ENCODE results near the gene SIGLEC7.

Gene SIGLEC7

GRCh38 chr19:51124216-51124615 is 17.9 kb upstream of the SIGLEC7 start:
- TF ChIP-seq, protein P1, sequence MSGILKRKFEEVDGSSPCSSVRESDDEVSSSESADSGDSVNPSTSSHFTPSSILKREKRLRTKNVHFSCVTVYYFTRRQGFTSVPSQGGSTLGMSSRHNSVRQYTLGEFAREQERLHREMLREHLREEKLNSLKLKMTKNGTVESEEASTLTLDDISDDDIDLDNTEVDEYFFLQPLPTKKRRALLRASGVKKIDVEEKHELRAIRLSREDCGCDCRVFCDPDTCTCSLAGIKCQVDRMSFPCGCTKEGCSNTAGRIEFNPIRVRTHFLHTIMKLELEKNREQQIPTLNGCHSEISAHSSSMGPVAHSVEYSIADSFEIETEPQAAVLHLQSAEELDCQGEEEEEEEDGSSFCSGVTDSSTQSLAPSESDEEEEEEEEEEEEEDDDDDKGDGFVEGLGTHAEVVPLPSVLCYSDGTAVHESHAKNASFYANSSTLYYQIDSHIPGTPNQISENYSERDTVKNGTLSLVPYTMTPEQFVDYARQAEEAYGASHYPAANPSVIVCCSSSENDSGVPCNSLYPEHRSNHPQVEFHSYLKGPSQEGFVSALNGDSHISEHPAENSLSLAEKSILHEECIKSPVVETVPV (CRISPR knock-in tag; IDR thresholded peaks at IDR 0.05) = no peak
- TF ChIP-seq, protein P2, sequence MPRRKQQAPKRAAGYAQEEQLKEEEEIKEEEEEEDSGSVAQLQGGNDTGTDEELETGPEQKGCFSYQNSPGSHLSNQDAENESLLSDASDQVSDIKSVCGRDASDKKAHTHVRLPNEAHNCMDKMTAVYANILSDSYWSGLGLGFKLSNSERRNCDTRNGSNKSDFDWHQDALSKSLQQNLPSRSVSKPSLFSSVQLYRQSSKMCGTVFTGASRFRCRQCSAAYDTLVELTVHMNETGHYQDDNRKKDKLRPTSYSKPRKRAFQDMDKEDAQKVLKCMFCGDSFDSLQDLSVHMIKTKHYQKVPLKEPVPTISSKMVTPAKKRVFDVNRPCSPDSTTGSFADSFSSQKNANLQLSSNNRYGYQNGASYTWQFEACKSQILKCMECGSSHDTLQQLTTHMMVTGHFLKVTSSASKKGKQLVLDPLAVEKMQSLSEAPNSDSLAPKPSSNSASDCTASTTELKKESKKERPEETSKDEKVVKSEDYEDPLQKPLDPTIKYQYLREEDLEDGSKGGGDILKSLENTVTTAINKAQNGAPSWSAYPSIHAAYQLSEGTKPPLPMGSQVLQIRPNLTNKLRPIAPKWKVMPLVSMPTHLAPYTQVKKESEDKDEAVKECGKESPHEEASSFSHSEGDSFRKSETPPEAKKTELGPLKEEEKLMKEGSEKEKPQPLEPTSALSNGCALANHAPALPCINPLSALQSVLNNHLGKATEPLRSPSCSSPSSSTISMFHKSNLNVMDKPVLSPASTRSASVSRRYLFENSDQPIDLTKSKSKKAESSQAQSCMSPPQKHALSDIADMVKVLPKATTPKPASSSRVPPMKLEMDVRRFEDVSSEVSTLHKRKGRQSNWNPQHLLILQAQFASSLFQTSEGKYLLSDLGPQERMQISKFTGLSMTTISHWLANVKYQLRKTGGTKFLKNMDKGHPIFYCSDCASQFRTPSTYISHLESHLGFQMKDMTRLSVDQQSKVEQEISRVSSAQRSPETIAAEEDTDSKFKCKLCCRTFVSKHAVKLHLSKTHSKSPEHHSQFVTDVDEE (CRISPR knock-in tag; IDR thresholded peaks at IDR 0.05) = no peak
- TF ChIP-seq CSDC2 (CRISPR knock-in tag; IDR thresholded peaks at IDR 0.05) (no peak), PPARA (CRISPR knock-in tag; IDR thresholded peaks at IDR 0.05; ENCODE audit: borderline replicate concordance) (no peak), GLIS3 (CRISPR knock-in tag; IDR thresholded peaks at IDR 0.05) (no peak), ARNTL (CRISPR knock-in tag; IDR thresholded peaks at IDR 0.05; ENCODE audit: borderline replicate concordance, low read depth) (no peak), ISL1 (CRISPR knock-in tag; IDR thresholded peaks at IDR 0.05) (no peak), ZNF565 (CRISPR knock-in tag; conservative IDR thresholded peaks at IDR 0.05; ENCODE audit: low read depth) (no peak), OSR1 (CRISPR knock-in tag; IDR thresholded peaks at IDR 0.05) (no peak), BACH2 (CRISPR knock-in tag; IDR thresholded peaks at IDR 0.05; ENCODE audit: borderline replicate concordance) (no peak), SNAI2 (CRISPR knock-in tag; IDR thresholded peaks at IDR 0.05) (no peak), TOX (CRISPR knock-in tag; IDR thresholded peaks at IDR 0.05; ENCODE audit: borderline replicate concordance) (no peak)
- TF ChIP-seq, protein P3, sequence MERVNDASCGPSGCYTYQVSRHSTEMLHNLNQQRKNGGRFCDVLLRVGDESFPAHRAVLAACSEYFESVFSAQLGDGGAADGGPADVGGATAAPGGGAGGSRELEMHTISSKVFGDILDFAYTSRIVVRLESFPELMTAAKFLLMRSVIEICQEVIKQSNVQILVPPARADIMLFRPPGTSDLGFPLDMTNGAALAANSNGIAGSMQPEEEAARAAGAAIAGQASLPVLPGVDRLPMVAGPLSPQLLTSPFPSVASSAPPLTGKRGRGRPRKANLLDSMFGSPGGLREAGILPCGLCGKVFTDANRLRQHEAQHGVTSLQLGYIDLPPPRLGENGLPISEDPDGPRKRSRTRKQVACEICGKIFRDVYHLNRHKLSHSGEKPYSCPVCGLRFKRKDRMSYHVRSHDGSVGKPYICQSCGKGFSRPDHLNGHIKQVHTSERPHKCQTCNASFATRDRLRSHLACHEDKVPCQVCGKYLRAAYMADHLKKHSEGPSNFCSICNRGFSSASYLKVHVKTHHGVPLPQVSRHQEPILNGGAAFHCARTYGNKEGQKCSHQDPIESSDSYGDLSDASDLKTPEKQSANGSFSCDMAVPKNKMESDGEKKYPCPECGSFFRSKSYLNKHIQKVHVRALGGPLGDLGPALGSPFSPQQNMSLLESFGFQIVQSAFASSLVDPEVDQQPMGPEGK (CRISPR knock-in tag; IDR thresholded peaks at IDR 0.05; ENCODE audit: borderline replicate concordance) = no peak
- no peak for ATAC-seq

GRCh38 chr19:51124729-51125128 is 17.4 kb upstream of the SIGLEC7 start, which contains the start of gene SIGLEC9:
SIGLEC9 (plus strand) TSS chr19:51124906; CDS start chr19:51124975, 69 bp downstream.
- TF ChIP-seq, protein P4, sequence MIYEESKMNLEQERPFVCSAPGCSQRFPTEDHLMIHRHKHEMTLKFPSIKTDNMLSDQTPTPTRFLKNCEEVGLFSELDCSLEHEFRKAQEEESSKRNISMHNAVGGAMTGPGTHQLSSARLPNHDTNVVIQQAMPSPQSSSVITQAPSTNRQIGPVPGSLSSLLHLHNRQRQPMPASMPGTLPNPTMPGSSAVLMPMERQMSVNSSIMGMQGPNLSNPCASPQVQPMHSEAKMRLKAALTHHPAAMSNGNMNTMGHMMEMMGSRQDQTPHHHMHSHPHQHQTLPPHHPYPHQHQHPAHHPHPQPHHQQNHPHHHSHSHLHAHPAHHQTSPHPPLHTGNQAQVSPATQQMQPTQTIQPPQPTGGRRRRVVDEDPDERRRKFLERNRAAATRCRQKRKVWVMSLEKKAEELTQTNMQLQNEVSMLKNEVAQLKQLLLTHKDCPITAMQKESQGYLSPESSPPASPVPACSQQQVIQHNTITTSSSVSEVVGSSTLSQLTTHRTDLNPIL (CRISPR knock-in tag; IDR thresholded peaks at IDR 0.05; ENCODE audit: low read depth) = no peak
- no peak for TF ChIP-seq TCF4 (CRISPR knock-in tag; IDR thresholded peaks at IDR 0.05; ENCODE audit: borderline replicate concordance)
- TF ChIP-seq, protein P3 (CRISPR knock-in tag; IDR thresholded peaks at IDR 0.05; ENCODE audit: borderline replicate concordance) = no peak
- TF ChIP-seq, protein P1 (CRISPR knock-in tag; IDR thresholded peaks at IDR 0.05) = no peak
- no peak for TF ChIP-seq CSDC2 (CRISPR knock-in tag; IDR thresholded peaks at IDR 0.05)
- TF ChIP-seq ZFP30 (CRISPR knock-in tag; IDR thresholded peaks at IDR 0.05) = no peak
- TF ChIP-seq ZNF8 (CRISPR knock-in tag; IDR thresholded peaks at IDR 0.05) = no peak
- no peak for TF ChIP-seq RARB (CRISPR knock-in tag; IDR thresholded peaks at IDR 0.05)
- no peak for TF ChIP-seq ESRRG (CRISPR knock-in tag; IDR thresholded peaks at IDR 0.05)
- TF ChIP-seq ARNTL (CRISPR knock-in tag; IDR thresholded peaks at IDR 0.05; ENCODE audit: borderline replicate concordance, low read depth) = no peak
- TF ChIP-seq GLIS3 (CRISPR knock-in tag; IDR thresholded peaks at IDR 0.05) = no peak
- TF ChIP-seq SNAI2 (CRISPR knock-in tag; IDR thresholded peaks at IDR 0.05) = no peak
- no peak for TF ChIP-seq OSR1 (CRISPR knock-in tag; IDR thresholded peaks at IDR 0.05)
- no peak for TF ChIP-seq ZNF70 (CRISPR knock-in tag; IDR thresholded peaks at IDR 0.05)
- no peak for TF ChIP-seq BACH2 (CRISPR knock-in tag; IDR thresholded peaks at IDR 0.05; ENCODE audit: borderline replicate concordance)
- TF ChIP-seq ZNF565 (CRISPR knock-in tag; conservative IDR thresholded peaks at IDR 0.05; ENCODE audit: low read depth) = no peak
- TF ChIP-seq, protein P2 (CRISPR knock-in tag; IDR thresholded peaks at IDR 0.05) = no peak
- no peak for TF ChIP-seq ZC3H10 (CRISPR knock-in tag; IDR thresholded peaks at IDR 0.05)
- no peak for ATAC-seq

Measured in SK-N-SH treated with all-trans-retinoic acid at 6 μM for 48 hours (cell line).